Measurements from ENCODE around the gene SMARCA2.
A peak's percentile ranks its signal among the peaks of the same experiment; 100 is the strongest.

SMARCA2 gene

GRCh38 chr9:2093920-2094597 is 78.9 kb downstream of the SMARCA2 start:
- TF ChIP-seq CTCF (IDR thresholded peaks at IDR 0.05; ENCODE audit: poor library complexity, severe bottlenecking), result no peak
- H3K27ac ChIP-seq (ENCODE audit: poor library complexity, severe bottlenecking), result no peak overlapping the region
- H3K4me1 ChIP-seq (ENCODE audit: insufficient read depth, poor library complexity, severe bottlenecking), result no peaks in the 10 kb centered on the region
- H3K36me3 ChIP-seq (ENCODE audit: low read depth), result peaks cover 41% of the 10 kb centered on the region
- DNase-seq (ENCODE audit: low spot score), result no peak
- H3K4me3 ChIP-seq (ENCODE audit: severe bottlenecking), result no peak overlapping the region
- ATAC-seq (ENCODE audit: low read depth), result peak; percentile 67; the same call in 2 of the 3 replicates
- no peaks in the 10 kb centered on the region for H3K9me3 ChIP-seq (ENCODE audit: severe bottlenecking)
- no peaks in the 10 kb centered on the region for H3K27me3 ChIP-seq (ENCODE audit: insufficient read depth, poor library complexity, severe bottlenecking)

- Histone ChIP-seq H3K4me3 (ENCODE audit: severe bottlenecking) (no peak overlapping the region), H3K27ac (ENCODE audit: poor library complexity, severe bottlenecking) (no peak overlapping the region), H3K27me3 (ENCODE audit: insufficient read depth, poor library complexity, severe bottlenecking) (no peaks in the 10 kb centered on the region), H3K36me3 (ENCODE audit: low read depth) (peaks cover 34% of the 10 kb centered on the region), H3K9me3 (ENCODE audit: severe bottlenecking) (no peaks in the 10 kb centered on the region), H3K4me1 (ENCODE audit: insufficient read depth, poor library complexity, severe bottlenecking) (no peaks in the 10 kb centered on the region)
- DNase-seq (ENCODE audit: low spot score) (no peak), ATAC-seq (ENCODE audit: low read depth) (no peak)
- no peak for TF ChIP-seq CTCF (IDR thresholded peaks at IDR 0.05; ENCODE audit: poor library complexity, severe bottlenecking)
Measured at GRCh38 chr9:2096376-2096970, 81.3 kb downstream of the SMARCA2 start.

GRCh38 chr9:2106666-2107065 is 91.5 kb downstream of the SMARCA2 start:
- TF ChIP-seq CTCF (IDR thresholded peaks at IDR 0.05; ENCODE audit: poor library complexity, severe bottlenecking), result no peak
- H3K4me1 ChIP-seq (ENCODE audit: insufficient read depth, poor library complexity, severe bottlenecking), result no peaks in the 10 kb centered on the region
- H3K4me3 ChIP-seq (ENCODE audit: severe bottlenecking), result no peak overlapping the region
- H3K9me3 ChIP-seq (ENCODE audit: severe bottlenecking), result no peaks in the 10 kb centered on the region
- peaks cover 11% of the 10 kb centered on the region for H3K36me3 ChIP-seq (ENCODE audit: low read depth)
- DNase-seq (ENCODE audit: low spot score) (no peak), ATAC-seq (ENCODE audit: low read depth) (no peak)
- no peak overlapping the region for H3K27ac ChIP-seq (ENCODE audit: poor library complexity, severe bottlenecking)
- H3K27me3 ChIP-seq (ENCODE audit: insufficient read depth, poor library complexity, severe bottlenecking), result no peaks in the 10 kb centered on the region

GRCh38 chr9:2107906-2108451 is 92.8 kb downstream of the SMARCA2 start:
- H3K4me3 ChIP-seq (ENCODE audit: severe bottlenecking), result no peak overlapping the region
- no peaks in the 10 kb centered on the region for H3K27me3 ChIP-seq (ENCODE audit: insufficient read depth, poor library complexity, severe bottlenecking)
- H3K4me1 ChIP-seq (ENCODE audit: insufficient read depth, poor library complexity, severe bottlenecking), result no peaks in the 10 kb centered on the region
- H3K9me3 ChIP-seq (ENCODE audit: severe bottlenecking), result no peaks in the 10 kb centered on the region
- DNase-seq (ENCODE audit: low spot score), result no peak
- no peak for TF ChIP-seq CTCF (IDR thresholded peaks at IDR 0.05; ENCODE audit: poor library complexity, severe bottlenecking)
- no peak overlapping the region for H3K27ac ChIP-seq (ENCODE audit: poor library complexity, severe bottlenecking)
- ATAC-seq (ENCODE audit: low read depth), result no peak
- peaks cover 11% of the 10 kb centered on the region for H3K36me3 ChIP-seq (ENCODE audit: low read depth)
